Sigmoid colon (tissue), 7 donors: ENCODE data around the gene CDK13. TPM values are rescaled to one million over a fixed set of nuclear protein-coding genes. Genes with fewer than 3 reads are reported as not detected.

Source experiments
- DNase-seq: peaks from one replicate; pipeline ENCODE4 v3.0.0-alpha.2; 2019
- H3K27ac ChIP-seq, 4 donors: fragments of 200-600 bp; sonication (generic); one replicate each; pipeline ENCODE4 v1.5.1; 2016 to 2019; ENCODE audit warnings: mild to moderate bottlenecking in 1 of 4
- H3K27me3 ChIP-seq, 3 donors: fragments of 200-600 bp; sonication (generic); one replicate each; pipeline ENCODE4 v1.5.1; 2019; ENCODE audit warnings: mild to moderate bottlenecking in 1 of 3
- H3K36me3 ChIP-seq, 4 donors: fragments of 200-600 bp; sonication (generic); one replicate each; pipeline ENCODE4 v1.5.1; 2016 to 2019
- H3K4me1 ChIP-seq, 4 donors: fragments of 200-600 bp; sonication (generic); one replicate each; pipeline ENCODE4 v1.5.1; 2017 to 2019
- H3K4me3 ChIP-seq, 4 donors: fragments of 200-600 bp; sonication (generic); one replicate each; pipeline ENCODE4 v1.5.1; 2017 to 2019; ENCODE audit warnings: mild to moderate bottlenecking in 2 of 4, moderate library complexity in 1 of 4
- H3K9me3 ChIP-seq, 4 donors: fragments of 200-600 bp in 3 of 4; sonication (generic) in 3 of 4; one replicate each; pipeline versions ENCODE4 v1.5.1 to v1.6.1; 2013 to 2019
- CTCF ChIP-seq, 4 experiments: fragments of 450-650 bp in 3 of 4; fragments of 200-600 bp in 1 of 4; IDR thresholded peaks; one replicate each; pipeline ENCODE4 v1.5.1; 2016 to 2019; ENCODE audit warnings: antibody characterized with exemption in 4 of 4, mild to moderate bottlenecking in 3 of 4, moderate library complexity in 2 of 4
- EP300 ChIP-seq, 4 donors: sonication (generic); formaldehyde crosslinking; IDR thresholded peaks; one replicate each; pipeline ENCODE4 v1.6.1; 2017; ENCODE audit warnings: antibody characterized with exemption in 4 of 4
- POLR2A ChIP-seq, 2 donors: fragments of 450-650 bp; IDR thresholded peaks; one replicate each; pipeline ENCODE4 v1.6.1; 2016; ENCODE audit warnings: antibody characterized with exemption in 2 of 2, mild to moderate bottlenecking in 2 of 2, moderate library complexity in 2 of 2
- POLR2AphosphoS5 ChIP-seq, 4 donors: sonication (generic); formaldehyde crosslinking; IDR thresholded peaks; one replicate each; pipeline ENCODE4 v1.6.1; 2017; ENCODE audit warnings: antibody characterized with exemption in 4 of 4
- WGBS, 2 donors: extraction: QIAGEN DNeasy Blood & Tissue Kit; methylation state at CpG; one replicate each; pipeline ENCODE4 v1.1.7; 2013; 5-methylcytosine and 5-hydroxymethylcytosine counted together
- intact Hi-C: fragments of 100-400 bp; cut with DNase I; formaldehyde crosslinking; loops from one replicate; pipeline ENCODE4 v1.15.1; 2023
- polyA plus RNA-seq, 3 donors: library from polyadenylated mRNA; stranded (reverse); fragments of 200-250 nt; gene quantifications; one replicate each; pipeline ENCODE4 v1.2.3, GENCODE V29; 2013
- total RNA-seq, 4 donors: library from RNA; depleted of rRNA; stranded (reverse); fragments of >200 nt; gene quantifications; one replicate each; pipeline ENCODE4 v1.1.0, GENCODE V29; 2016
- donor health status: healthy with polysubstance abuse.
- donor health status: Bipolar disorder and iron deficiency.
- donor health status: healthy.

The CDK13 gene
- total RNA-seq (10 to 100 TPM; 63.8 to 80.0 (median 71.6) TPM), polyA plus RNA-seq (10 to 100 TPM in 2 of 3 donors, 1 to 10 TPM in 1; 8.4 to 20.8 (median 13.2) TPM)

- intact Hi-C loops, result loop anchor here (2.0 to 5.0 kb wide), 3 partner anchors 53 to 185 kb away; partner anchors contain the start of genes MPLKIP and SUGCT
- H3K27me3 ChIP-seq, result no peaks in the 10 kb centered on the region
- peaks cover 0 to 34% (median 28%) of the 10 kb centered on the region in 4 donors for H3K4me1 ChIP-seq
- H3K36me3 ChIP-seq, result no peaks in the 10 kb centered on the region
- TF ChIP-seq CTCF (IDR thresholded peaks at IDR 0.05) (no peak), POLR2A (IDR thresholded peaks at IDR 0.05) (no peak), POLR2AphosphoS5 (IDR thresholded peaks at IDR 0.05) (peak in 1 of 4 donors; percentile 45), EP300 (IDR thresholded peaks at IDR 0.05) (no peak)
- 0 to 1% methylated on average over 59 of the region's 59 CpGs for WGBS, 2 donors
- no peaks in the 10 kb centered on the region for H3K9me3 ChIP-seq
- H3K4me3 ChIP-seq, result peak within 1 kb of the TSS; percentile 84 to 94 (median 92)
- H3K27ac ChIP-seq, result peak within 1 kb of the TSS; percentile 92 to 100 (median 98)
- peak; percentile 84 for DNase-seq
These were observed at the start of gene CDK13 for GRCh38 chr7:39949971-39950472. Gene CDK13, plus strand, starts transcription at chr7:39950256. Its CDS starts 386 bp downstream, at chr7:39950642.

DNA sequence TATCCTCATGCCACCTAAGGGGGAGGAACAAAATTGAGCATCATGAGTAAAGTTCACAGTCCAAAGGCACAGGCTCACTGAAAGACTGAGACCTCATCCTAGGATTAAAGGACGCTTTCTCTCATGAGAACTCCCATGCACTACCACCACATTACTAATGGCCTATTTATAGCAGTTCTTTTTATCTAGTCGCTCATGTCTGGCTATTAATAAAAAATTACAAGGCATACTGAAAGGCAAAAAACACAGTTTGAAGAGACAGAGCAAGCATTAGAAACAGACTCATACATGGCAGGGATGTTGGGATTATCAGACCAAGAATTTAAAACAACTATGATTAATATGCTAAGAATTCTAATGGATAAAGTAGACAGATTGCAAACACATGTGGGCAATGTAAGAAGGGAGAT, 46.0 kb upstream of the CDK13 start:
- Histone ChIP-seq H3K36me3 (no peaks in the 10 kb centered on the region), H3K9me3 (peaks cover 0 to 2% (median 0%) of the 10 kb centered on the region in 4 donors), H3K4me1 (no peaks in the 10 kb centered on the region), H3K27ac (no peak overlapping the region), H3K4me3 (no peak overlapping the region), H3K27me3 (no peaks in the 10 kb centered on the region)
- intact Hi-C loops, result no loop called here
- TF ChIP-seq POLR2A (IDR thresholded peaks at IDR 0.05) (no peak), POLR2AphosphoS5 (IDR thresholded peaks at IDR 0.05) (no peak)
- DNase-seq, result no peak
- 89 to 94% methylated on average over 2 of the region's 2 CpGs for WGBS, 2 donors

GRCh38 chr7:39908141-39908540, 41.9 kb upstream of the CDK13 start:
- WGBS, 2 donors, result 94 to 95% methylated on average over 4 of the region's 4 CpGs
- Histone ChIP-seq H3K36me3 (no peaks in the 10 kb centered on the region), H3K4me3 (no peak overlapping the region), H3K9me3 (peaks cover 0 to 2% (median 0%) of the 10 kb centered on the region in 4 donors), H3K27ac (no peak overlapping the region), H3K27me3 (no peaks in the 10 kb centered on the region), H3K4me1 (no peaks in the 10 kb centered on the region)
- intact Hi-C loops, result no loop called here
- no peak for DNase-seq
- TF ChIP-seq CTCF (IDR thresholded peaks at IDR 0.05) (no peak), POLR2AphosphoS5 (IDR thresholded peaks at IDR 0.05) (no peak), EP300 (IDR thresholded peaks at IDR 0.05) (no peak), POLR2A (IDR thresholded peaks at IDR 0.05) (no peak)

DNA sequence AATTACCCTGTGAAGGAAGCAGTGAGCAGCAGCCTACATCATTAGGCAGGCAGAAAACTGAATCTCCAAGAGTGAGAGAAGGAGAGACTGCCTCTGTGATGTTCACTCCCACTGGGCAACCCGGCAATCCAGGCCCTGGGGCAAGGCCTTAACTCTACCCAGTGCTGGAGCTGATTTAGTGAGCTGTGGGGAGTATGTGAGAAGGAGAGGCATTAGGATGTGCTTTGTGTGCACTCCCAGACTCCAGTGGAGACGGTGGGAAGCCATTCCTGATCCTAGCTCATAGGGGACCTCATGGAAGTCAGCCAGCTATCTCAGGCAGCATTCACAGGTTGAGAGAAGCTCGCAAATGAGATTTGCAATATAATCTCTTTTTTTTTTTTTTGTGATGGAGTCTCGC, 41.1 kb upstream of the CDK13 start:
- intact Hi-C loops, result no loop called here

DNA sequence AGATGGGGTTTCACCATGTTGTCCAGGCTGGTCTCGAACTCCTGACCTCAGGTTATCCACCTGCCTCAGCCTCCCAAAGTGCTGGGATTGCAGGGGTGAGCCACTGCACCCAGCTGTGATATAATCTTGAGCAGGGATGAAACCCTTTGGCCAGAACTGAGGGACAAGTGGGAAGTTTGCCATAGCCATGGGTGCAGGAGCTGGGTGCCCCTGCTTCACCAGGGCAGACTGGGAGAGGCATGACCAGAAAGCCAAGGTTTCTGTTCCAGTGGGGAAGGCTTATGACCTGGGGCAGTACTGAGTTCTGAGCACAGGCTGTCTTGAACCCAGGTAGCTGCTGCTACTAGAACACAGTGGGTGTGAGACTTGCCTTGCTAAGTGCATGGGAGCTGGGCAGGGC, 40.5 kb upstream of the CDK13 start:
- Histone ChIP-seq H3K4me1 (no peaks in the 10 kb centered on the region), H3K27ac (no peak overlapping the region), H3K27me3 (no peaks in the 10 kb centered on the region), H3K4me3 (no peak overlapping the region), H3K9me3 (peaks cover 0 to 2% (median 0%) of the 10 kb centered on the region in 4 donors), H3K36me3 (no peaks in the 10 kb centered on the region)
- WGBS, 2 donors, result 87 to 91% methylated on average over 1 of the region's 1 CpG
- TF ChIP-seq EP300 (IDR thresholded peaks at IDR 0.05), result no peak
- TF ChIP-seq POLR2AphosphoS5 (IDR thresholded peaks at IDR 0.05), result no peak
- TF ChIP-seq POLR2A (IDR thresholded peaks at IDR 0.05), result no peak
- no peak for TF ChIP-seq CTCF (IDR thresholded peaks at IDR 0.05)
- no peak for DNase-seq
- intact Hi-C loops, result no loop called here

More for the DNA sequence above, 41.1 kb upstream of the CDK13 start:
- TF ChIP-seq EP300 (IDR thresholded peaks at IDR 0.05) (no peak), POLR2A (IDR thresholded peaks at IDR 0.05) (no peak), POLR2AphosphoS5 (IDR thresholded peaks at IDR 0.05) (no peak), CTCF (IDR thresholded peaks at IDR 0.05) (no peak)
- Histone ChIP-seq H3K4me1 (no peaks in the 10 kb centered on the region), H3K4me3 (no peak overlapping the region), H3K27me3 (no peaks in the 10 kb centered on the region), H3K27ac (no peak overlapping the region), H3K9me3 (peaks cover 0 to 2% (median 0%) of the 10 kb centered on the region in 4 donors), H3K36me3 (no peaks in the 10 kb centered on the region)
- 88 to 94% methylated on average over 4 of the region's 4 CpGs for WGBS, 2 donors
- no peak for DNase-seq
